T-helper 2 cell treated with Interferon-gamma antibody and Interleukin-4, amounts not matched to agents 100 ng/mL and 5 ng/mL, for 36 hours (primary cell): ENCODE measurements around the gene LAMB4. TPM values are rescaled to one million over a fixed set of nuclear protein-coding genes. Genes with fewer than 3 reads are reported as not detected.

ENCODE experiments used
- intact Hi-C: fragments of 100-400 bp; cut with micrococcal nuclease; formaldehyde crosslinking; loops from one replicate; pipeline ENCODE4 v1.15.1; 2023
- total RNA-seq: library from RNA; stranded (reverse); gene quantifications from 2 replicates; pipeline ENCODE4 v1.2.3, GENCODE V29; 2022

LAMB4 gene
- total RNA-seq, 1 donor from 2014 or later, result not detected

DNA sequence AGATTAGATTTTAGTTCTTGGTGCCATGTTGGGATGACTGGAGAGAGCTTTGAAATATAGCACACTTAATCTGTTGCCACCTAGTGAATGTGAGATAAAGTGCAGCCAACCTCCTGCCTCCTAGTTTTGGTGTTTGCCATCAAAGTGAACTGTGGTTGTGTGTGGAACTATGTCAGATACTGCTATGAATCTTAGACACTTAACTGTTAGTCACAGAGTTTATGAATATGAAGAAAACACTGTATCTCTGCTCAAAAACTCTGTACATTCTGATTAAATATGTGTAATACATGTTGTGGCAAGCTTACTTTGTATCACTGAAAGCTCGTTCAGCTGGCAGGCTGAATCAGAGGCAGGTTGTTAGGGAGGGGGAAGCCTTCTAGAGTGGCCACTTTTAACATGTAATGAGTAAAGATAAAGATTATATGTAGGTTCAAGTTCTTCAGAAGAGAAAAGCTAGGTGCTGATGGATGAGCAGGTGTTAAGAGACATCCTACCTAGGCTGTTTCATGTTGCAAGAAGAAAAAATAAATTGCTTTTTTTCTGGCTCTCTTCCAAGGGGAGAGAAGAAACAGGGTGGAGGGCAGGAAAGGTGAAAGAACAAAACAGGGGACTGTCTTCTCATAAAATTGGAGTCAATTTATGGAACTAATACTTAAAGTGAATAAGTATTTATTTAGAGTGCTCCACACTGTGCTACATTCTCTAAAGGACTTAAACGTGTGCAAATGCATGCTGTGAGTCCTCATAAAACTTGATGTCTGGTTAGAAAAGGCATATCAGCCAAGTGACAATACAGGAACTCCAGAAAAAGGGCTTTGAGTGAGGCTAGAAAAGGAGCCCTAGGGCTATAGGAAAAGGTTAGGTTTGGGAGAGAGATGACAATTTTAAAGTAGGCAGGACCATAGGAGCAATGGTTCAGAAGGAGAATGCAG is 113.1 kb downstream of the LAMB4 start:
- intact Hi-C loops, result no loop called here

DNA sequence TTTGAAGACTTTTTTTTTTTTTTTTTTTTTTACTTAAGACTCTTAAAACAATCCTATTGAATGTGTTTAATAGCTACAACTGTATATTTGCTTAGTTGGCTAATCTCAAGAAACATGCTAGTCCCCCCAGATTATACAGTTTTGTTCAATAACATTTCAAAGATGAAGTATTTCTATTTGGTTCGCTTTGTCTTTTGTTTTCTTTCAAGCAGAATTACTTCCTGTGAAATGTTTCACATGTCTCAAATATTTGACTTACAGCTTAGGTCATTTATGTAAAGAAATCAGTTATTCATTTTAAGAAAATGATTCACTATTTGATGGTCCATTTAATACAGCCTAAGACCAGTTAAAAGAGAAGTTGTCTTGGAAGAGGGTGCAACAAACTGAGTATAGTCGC is 114.4 kb downstream of the LAMB4 start:
- intact Hi-C loops, result no loop called here

DNA sequence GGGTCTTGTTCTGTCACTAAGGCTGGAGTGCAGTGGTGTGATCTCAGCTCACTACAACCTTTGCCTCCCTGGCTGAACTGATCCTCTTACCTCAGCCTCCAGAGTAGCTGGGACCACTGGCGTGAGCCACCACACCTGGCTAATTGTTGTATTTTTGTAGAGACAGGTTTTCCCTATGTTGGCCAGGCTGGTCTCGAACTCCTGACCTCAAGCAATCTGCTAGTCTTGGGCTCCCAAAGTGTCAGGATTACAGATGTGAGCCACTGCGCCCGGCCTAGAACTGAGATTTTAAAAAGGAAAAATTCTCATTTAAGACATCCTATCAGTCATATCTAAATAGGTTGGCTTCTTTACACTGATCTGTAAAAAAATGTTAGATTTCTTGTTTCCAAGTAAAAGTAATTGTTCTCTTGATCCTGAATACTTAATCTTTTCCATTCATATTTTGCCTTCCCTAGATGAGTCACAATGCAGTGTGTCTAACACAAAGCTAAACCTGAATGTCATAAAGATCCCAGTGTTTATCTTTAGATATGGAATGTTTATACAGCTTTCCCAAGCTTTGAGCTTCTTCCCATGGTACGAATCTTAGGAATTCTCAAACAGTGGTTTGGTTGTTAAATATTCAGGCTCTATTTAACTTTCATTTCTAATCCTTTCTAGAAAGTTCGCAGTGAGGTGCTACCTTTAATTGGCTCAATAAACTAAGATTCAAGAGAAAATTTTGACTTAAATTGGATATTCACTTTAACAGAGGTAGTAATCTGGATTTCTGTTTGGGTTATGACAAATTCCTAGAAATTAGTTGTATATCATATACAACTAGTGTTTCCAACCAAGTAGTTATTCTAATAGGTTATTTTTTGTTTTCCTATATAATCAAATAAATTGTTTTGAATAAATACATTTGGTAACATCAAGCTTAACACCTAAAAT is 115.1 kb downstream of the LAMB4 start:
- intact Hi-C loops, result no loop called here

DNA sequence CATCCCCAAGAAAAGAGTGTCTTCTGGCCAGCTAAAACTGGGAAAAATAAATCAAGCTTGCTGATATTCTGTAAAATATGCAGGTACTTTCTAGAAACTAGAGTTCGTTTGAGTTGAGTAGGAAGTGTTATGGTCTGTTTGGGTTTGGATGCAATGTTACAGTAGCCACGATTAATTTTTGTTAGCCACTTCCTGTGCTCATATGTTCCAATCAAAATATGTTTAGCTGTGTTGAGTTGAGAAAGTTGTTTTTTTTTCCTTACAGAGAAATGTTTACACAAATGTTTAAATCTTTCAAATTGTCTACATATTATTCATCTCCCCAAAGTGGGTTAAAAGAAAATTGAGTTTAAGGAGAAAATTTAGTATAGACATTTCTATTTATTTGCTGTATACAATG is 115.9 kb downstream of the LAMB4 start:
- intact Hi-C loops, result no loop called here

DNA sequence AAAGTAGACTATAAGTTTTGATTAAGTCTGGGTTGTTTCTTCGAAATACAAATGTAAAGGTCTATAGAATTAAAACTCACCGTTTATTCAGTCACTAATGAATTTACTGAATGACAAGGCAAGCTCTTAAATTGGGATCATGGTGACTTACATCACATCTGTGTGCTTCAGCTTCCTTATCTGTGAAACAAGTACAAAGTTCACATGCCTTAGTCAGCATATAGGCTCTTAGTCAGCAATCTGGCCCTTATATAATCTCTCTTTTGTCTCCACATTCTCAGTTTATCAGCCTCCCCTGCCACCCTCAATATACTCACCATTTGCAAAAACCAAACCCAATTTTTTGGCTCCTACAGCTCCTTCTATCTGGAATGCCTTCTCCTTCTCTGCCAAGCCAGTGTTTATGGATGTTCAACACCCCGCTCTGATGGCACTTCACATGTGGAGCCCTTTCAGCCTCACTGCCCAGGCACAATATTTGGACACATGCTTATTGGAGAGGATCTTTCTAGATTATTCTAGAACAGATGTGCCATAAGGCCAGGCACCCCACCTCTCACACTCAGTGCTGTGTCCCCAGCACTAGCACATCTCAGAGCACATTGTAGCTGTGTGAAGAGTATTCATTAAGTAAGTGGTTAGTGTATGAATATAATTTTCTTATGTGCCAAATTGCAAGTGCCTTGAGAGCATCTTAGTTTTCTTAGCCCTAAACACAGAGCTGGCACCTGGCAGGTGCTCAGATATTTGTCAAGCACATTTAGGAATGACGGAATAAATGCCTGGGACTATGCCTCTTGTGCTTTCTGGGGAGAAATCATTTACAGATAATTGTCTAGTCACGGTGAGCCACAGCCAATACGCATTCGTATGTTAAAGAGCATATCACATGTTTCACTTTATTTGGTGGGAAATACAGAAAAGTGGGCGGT is 117.4 kb downstream of the LAMB4 start:
- intact Hi-C loops, result no loop called here

DNA sequence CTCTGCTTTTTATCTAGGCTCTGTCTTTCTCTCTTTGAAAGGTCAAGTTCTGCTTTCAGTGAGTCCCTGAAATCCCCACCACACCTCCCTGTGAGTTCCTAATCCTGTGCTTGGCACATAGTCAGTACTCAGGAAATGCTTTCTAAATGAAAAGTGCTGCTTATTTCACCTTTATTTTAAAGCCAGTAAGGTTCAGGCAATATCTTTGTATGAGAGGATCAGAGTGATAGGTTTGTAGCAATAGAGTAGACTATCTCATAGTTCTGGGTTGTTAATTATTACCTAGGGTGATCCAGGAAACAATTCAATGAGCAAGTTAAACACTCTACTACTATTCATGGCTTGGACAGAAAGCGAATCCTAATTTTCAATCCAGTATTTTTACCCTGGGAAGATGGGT is 119.8 kb downstream of the LAMB4 start:
- intact Hi-C loops, result no loop called here

DNA sequence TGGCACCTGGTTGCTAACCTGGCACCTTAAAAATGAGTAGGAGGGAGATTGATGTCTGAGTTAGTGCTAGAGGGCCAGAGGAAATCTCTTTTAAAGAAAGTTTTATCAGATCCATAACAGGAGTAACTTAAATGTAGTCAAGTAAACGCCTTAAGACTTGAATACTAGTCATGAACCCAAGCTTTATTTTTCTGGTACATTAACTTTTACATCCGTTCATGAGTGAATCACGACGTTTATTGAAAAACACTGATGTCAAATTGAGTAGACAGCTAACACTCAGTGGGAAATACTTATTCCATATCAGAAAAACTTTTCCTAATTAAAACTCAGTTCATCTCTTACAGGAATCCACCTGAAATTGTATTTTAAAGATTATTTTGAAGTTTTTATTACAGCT is 120.3 kb downstream of the LAMB4 start:
- intact Hi-C loops, result no loop called here

DNA sequence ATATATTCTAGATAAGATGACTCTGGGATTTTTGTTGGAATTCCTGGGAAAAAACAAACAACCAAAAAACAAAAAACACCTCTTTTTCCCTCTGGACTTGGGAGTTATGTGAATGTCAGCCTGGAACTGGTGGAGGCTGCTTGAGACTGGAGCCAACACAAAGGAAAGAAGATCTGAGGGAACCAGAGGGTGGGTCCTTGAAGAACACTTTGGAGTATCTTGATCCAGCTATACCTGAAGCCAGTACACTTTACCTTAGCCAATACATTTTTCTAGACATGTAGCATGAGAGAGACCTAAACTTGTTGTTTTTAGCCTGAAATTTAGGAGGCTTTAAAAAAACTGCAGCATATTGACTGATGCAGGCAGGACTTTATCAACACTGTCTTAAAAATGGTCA is 121.3 kb downstream of the LAMB4 start:
- intact Hi-C loops, result no loop called here

DNA sequence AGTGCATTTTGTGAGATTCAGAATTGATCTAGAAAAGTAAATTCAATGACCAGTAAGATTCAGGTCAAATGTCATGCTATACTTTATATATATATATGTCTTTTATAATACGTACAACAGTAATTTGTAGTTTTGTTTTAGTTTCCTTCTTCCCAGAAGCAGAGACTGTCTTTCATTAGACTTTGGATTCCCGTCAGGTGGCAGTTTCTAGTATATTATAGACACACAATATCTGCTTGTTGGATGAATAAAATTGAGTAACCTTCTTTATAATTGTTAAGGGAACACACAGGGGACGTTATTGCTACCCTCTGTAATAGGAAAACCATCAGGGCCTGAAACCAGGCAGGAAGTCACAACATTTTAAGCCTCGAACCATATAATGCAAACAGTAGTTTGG is 121.9 kb downstream of the LAMB4 start:
- intact Hi-C loops, result no loop called here

DNA sequence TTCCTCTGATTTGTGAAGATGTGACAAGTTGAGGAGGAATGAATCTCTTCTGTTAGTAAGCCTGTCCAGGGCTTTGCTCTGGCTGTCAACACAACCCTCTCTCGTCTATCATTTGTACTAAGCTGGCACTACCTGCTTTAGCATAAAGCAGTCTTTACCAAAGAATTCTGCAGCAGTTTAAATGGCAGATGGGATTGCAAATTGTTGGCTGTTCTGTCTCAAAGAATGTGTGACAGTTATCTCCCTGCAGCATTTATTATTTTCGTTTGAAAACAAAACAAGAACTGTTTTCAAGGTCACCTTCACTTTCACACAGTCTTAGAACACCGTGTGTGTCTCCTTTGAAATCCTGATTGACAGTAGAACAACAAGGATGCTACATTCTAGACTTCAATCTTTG is 122.4 kb downstream of the LAMB4 start:
- intact Hi-C loops, result no loop called here

DNA sequence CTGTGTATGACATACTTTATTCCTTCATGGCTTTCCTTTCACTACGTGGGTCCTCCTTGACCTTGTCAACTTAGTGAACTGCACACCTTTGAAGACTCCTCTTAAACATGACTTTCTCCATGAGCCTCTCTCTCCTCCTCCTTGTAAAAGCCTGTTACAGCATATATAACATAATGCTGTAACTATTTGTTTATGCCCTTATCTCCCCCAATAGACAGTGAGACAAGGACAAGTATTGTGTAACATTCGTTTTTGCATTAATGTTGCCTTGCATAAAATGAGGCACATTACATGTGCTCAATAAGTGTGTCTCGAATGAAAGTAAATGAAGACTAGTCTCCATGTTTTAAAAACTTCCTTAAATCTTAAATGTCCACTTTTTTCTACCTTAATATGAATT is 122.9 kb downstream of the LAMB4 start:
- intact Hi-C loops, result no loop called here

DNA sequence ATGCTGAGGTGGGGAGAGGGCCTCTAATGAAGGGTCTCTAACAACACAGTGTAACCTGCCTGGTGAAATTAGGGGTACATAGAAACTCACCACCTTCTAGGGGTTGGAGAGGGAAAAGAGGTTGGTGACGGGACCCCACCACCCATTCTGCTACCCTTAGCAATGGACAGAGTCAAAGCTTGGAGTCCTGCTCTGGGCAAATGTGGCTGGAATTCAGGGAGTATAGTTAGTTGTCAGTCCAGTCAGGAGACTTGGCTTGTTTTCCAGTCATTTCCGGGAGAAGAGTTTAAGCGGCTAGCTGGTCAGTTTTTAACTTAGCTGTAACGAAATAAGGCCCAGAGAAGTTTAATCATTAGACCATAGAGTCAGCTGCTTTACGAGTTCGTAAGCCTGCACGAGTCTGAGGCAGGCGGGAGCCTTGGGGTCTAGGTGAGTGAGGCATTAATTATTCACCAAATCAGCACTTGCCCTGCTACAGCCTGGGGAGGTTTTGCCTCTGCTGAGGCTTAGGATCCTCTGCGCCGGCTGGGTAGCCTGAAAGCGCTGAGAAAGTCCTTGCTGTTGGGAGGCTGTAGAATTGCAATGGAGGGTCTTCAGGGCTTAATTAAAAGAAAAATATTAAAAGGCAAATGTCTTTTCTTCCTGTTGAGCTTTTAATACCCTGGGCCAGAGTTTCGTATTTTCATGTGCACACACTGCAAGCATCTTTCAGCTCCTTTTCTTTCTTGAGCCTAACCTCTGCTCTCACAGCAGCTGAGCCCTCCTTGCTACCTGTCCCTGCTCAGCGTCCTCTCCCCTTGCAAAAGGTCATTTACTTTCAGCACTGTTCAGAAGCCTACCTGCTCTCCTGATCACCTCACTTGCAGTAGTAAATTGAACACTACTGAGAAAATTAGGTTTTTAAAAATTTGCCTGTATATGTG is 125.7 kb downstream of the LAMB4 start:
- intact Hi-C loops, result no loop called here

DNA sequence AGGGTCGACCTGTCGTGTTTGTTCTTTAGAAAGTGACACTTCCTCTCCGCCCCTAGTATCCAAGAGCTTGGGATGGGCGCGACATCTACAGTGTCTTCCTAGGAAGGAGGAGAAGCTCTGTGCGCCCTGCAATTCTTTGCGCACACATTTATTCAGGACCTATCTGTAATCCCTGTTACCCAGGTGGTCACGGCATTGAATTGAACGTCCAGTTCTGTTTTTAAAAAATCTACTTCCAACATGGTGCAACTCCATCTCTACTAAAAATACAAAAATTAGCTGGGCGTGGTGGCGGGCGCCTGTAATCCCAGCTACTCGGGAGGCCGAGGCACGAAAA is 126.6 kb downstream of the LAMB4 start:
- intact Hi-C loops, result no loop called here

DNA sequence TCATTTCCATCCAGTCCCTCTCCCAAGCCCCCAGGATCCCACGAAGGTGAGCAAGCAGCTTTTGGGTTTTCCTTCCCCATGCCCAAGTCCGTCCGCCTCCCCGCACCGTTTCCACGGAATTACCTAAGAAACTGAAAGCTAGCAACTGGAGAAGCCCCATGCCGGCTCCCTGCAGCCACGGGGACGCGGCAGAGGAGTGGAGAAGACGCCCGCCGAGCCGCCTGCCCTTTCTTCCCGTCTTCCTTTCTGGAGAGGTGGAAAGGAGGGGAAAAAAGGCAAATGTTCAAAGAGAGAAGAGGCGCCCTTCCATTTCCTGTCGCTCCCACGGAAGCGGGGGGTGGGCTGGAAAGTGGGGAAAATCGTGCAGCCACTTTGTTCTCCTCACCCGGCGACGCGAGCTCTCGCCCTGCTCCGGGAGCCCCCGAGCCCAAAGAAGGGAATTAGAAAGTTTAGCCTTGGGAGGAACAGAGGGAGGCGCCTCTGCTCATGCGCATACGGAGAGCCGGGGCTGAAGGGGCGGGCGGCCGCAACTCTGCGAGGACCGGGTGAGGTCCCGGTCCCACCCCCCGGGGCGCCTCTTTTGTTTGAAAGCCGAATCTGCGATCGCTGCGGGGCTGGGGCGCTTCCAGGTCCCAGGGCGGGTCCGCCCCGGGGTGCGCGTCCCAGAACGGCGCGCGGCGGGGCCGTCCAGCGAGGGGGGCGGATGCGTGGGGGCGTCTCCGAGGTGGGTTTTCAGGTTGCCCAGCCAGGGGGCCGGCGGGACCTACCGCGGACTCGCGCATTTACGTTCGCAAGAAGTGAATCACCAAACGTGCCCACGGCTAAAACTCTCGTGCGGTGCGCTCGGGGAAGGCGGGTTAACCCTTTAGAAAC is 127.2 kb downstream of the LAMB4 start, which contains the start of gene LAMB1:
Gene LAMB1 (minus strand): TSS at position 436 of the 873 bp plus-strand sequence. CDS start 276 bp downstream, at position 160.
- intact Hi-C loops, result no loop called here

DNA sequence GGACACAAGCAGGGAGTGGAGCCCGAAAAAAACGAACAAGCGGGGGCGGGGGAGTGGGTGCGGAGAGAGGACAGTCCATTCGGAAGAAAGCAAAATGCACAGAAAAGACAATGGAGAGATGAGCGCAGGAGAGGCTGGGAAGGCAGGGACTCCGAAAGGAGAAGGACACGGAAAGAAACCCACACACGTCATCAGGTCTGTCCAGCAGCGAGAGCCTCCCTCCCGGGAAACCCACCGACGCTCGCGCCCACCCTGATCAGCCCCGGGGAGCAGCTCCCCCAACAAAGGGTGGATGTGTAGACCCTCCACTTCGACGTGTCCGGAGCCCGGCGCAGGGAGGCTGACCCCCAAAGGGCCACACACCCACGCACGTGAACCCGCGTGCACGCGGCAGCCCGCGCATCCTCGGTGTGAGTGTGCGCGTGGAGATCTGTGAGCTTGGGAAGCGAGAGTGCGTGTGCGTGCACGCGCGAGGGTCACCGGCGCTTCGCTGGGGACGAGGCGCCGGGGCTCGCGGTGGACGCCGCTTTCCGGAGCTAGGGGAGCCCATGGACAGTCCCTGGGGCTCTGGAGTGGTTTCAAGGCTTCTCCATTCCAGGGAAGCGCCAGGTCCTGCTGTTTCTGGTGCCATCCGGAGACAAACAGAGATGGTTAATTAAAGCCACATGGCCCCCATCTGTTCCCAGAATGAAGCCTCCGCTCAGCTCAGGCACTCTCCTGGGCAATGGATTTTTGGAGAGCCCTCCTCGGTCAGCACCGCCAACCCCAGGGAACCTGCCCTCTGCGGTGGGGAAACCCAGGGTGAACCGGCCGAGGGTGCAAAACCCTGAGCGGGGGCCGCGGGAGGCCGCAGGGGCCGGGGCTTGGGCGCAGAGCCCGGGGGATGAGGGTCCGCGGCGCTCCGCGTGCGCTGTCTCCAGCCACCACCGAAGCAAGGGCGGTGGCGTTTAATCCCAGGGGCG is 128.1 kb downstream of the LAMB4 start:
- intact Hi-C loops, result no loop called here

DNA sequence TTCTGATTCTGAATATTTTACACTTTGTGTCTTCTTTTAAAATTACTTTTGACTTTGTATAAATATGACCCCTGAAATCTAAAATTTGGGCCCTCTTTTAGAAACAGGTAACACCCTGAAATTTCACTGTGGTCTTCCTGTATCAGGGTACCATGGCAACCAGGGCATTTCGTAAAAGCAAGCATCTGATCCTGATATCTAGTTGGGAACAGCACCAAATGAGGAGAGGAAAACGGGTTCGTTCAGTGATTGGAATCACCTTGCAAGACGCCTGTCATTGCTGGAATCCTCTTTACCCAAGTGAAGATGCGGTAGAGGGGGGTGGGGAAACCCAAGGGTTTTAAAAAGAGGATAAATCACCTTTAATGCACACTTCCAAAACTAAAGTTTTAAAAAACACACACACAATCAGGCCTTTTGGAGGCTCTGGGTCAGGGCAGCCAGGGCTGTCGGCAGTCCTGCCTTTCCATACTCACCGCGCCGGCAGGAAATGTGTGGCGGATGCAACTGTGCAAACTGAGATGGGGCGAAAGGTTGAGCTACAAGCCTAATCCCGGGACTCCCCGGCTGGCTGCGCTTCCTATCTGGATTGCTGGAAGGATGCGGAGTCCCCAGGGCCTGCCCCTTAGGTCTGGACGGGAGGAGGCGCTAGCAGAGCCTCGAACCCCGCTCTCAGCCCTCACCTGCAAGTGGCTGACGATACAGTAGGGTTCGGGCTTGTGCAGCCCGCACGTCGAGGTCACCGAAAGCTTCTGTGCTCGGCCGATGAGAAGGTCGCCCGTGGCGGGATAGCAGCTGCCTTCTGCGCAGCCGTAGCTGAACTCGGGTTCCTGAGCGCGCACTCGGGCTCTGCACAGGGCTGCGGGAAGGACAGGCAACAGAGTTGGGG is 129.0 kb downstream of the LAMB4 start:
- intact Hi-C loops, result no loop called here
